GM12865 (cell line): ENCODE measurements around the gene PGBD1.

ENCODE experiments used
- DNase-seq: peaks from one replicate; pipeline ENCODE4 v3.0.0; 2010; ENCODE audit warnings: low read depth
- H3K4me3 ChIP-seq: 2 replicates; pipeline ENCODE4 v1.5.1; 2011; ENCODE audit warnings: mild to moderate bottlenecking, low read depth, low read length, control low read depth
- TF ChIP-seq, protein P1 (sequence below): IDR thresholded peaks from 2 replicates; pipeline ENCODE4 v1.5.1; 2011; ENCODE audit warnings: low read length, control low read depth, low read depth, inconsistent platforms; ENCODE audit not compliant: insufficient read depth; ENCODE audit errors: missing control alignments

The PGBD1 gene

DNA sequence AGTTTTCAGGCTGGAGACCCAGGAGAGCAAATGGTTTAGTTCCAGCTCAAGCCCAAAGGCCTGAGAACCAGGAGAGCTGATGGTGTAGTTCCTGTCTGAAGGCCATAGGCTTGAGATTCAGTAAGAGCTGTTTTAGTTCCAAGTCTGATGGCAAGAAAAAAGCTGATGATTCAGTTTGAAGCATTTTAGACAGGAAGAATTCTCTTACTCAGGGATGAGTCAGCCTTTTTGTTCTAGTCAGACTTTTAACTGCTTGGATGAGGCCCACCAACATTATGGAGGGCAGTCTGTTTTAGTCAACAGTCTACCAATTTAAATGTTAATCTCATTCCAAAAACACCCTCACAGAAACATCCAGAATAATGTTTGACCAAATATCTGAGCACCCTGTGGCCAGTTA, 11.9 kb upstream of the PGBD1 start:
- TF ChIP-seq, protein P1, sequence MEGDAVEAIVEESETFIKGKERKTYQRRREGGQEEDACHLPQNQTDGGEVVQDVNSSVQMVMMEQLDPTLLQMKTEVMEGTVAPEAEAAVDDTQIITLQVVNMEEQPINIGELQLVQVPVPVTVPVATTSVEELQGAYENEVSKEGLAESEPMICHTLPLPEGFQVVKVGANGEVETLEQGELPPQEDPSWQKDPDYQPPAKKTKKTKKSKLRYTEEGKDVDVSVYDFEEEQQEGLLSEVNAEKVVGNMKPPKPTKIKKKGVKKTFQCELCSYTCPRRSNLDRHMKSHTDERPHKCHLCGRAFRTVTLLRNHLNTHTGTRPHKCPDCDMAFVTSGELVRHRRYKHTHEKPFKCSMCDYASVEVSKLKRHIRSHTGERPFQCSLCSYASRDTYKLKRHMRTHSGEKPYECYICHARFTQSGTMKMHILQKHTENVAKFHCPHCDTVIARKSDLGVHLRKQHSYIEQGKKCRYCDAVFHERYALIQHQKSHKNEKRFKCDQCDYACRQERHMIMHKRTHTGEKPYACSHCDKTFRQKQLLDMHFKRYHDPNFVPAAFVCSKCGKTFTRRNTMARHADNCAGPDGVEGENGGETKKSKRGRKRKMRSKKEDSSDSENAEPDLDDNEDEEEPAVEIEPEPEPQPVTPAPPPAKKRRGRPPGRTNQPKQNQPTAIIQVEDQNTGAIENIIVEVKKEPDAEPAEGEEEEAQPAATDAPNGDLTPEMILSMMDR = no peak
- no peak for DNase-seq
- H3K4me3 ChIP-seq = no peak overlapping the region

DNA sequence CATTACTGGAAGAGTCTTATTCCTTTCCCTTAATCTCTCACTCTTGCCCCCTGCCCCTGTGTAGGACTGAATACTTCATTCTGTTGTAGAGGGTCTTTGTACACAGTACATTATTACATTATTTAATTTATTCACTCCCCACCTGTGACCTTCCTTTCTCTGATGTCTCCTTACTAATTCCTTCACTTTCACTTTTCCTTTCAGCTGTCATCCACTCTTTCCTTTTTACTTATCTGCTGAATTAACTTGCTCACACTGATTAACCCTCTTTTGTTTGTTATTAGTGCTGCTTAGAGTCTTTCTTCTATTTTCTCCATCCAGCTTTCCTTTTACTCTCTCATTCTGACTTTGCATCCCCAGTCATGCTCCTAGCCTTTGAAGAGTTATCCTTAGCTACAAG, 6.5 kb upstream of the PGBD1 start:
- no peak overlapping the region for H3K4me3 ChIP-seq
- TF ChIP-seq, protein P1 = no peak
- DNase-seq = no peak

DNA sequence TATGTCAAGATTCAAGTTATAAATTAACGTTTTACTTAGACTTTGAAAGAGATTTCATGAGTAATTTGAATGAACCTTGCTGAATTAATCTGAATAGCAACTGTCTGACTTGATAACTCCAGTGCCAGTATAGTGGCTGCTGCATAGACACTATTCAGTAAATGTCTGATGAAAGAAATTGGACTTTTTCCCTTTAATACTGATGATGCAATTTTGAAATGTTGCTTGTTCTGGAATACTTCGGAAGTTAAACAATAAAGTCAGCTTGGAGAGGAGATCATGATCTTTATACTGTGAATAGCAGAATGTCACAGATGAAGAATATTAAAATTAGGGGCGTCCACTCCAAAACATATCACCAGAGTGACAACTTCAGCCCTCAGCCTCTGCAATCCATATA, 3.6 kb upstream of the PGBD1 start:
- TF ChIP-seq, protein P1 = no peak
- DNase-seq = no peak
- H3K4me3 ChIP-seq = no peak overlapping the region

DNA sequence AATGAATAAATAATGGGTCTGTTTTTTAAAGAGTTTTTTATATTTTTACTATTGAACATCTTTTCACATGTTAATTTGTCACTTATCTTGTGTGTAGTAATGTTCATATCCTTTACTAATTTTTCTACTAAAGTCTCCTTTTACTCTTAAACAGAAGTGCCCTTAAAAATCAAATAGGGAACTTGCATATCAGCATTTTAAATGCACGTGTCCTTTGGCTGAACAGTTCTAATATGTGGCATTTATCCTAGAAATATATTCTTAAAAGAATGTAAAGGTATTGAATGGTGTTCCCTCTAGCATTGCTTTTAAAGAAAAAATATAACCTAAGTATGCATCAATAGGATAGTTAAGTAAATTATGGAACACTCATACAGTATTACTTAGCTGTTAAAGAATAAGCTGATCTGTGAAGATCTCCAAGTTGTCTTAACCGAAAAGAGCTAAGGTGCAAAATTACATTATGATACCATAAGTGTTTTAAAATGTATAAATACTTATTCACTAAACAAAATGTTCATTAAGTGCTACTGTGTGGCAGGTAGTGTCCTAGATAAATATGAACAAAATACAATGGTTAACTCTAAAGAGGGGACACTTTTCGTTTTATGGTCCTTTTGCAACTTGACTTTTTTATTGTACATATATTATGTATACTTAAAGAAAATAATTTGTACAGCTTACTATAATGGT, 631 bp upstream of the PGBD1 start:
- peak overlapping the region; percentile 63 for H3K4me3 ChIP-seq
- DNase-seq = no peak
- TF ChIP-seq, protein P1 = no peak

DNA sequence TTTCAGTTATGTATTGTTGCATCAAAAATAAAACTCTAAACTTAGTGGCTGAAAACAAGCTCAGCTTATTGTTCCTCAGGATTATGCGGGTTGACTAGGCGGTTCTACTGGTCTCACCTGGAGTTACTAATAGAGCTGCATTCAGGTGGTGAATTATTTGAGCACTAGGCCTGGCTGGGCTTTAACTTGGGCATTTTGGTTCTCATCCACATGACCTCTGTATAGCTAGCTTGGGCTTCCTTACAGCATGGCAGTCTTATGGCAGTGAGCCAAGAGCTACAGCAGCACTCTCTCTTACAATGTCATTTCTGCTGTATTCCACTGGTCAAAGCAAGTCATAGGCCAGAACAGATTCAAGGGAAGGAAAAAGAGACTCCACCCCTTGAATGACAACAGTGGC, 1.6 kb downstream of the PGBD1 start:
- H3K4me3 ChIP-seq = no peak overlapping the region
- TF ChIP-seq, protein P1 = no peak
- DNase-seq = no peak

DNA sequence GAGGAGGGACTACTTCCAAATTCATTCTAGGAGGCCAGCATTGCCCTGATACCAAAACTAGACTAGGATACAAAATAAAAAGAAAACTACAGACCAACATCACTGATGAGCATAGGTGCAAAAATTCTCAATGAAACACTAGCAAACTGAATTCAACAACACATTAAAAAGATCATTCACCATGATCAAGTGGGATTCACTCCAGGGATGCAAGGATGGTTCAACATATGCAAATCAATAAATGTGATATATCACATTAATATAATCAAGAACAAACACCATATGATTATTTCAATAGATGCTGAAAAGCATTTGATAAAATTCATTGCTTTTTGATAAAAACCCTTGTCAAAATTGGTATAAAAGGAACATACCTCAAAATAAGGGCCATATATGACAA, 10.2 kb downstream of the PGBD1 start:
- TF ChIP-seq, protein P1 = no peak
- H3K4me3 ChIP-seq = no peak overlapping the region
- DNase-seq = no peak

DNA sequence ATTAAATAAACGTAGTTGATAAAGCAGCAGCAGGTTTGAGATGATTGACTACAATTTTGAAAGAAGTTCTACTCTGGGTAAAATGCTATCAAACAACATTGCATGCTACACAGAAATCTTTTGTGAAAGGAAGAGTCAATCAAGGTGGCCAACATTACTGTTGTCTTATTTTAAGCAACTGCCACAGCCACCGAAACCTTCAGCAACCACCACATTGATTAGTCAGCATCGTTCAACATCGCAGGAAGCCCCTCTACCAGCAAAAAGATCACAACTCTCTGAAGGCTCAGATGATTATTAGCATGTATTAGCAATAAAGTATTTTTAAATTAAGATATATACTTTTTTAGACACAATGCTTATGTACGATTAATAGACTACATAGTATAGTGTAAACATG, 14.0 kb downstream of the PGBD1 start:
- no peak for DNase-seq
- TF ChIP-seq, protein P1 = no peak
- no peak overlapping the region for H3K4me3 ChIP-seq
